Activated gamma-delta T cell (primary cell): ENCODE measurements around the gene SLC25A42.
"Not testable (repeated sequence)": the region's sequence is repeated elsewhere in the genome, so short reads cannot be mapped to it uniquely, and the experiment has no call there.

ENCODE experiments used
- DNase-seq: peaks from one replicate; lab custom pipeline; 2025; lab: John Stamatoyannopoulos, UW

Gene SLC25A42

GRCh38 chr19:19135713-19136112, 71.9 kb downstream of the SLC25A42 start:
- not testable (repeated sequence) for DNase-seq

- no peak for DNase-seq
Measured at GRCh38 chr19:19137556-19138108, 73.8 kb downstream of the SLC25A42 start.

GRCh38 chr19:19138109-19138981, 74.6 kb downstream of the SLC25A42 start, which contains the start of gene TMEM161A:
Gene TMEM161A, minus strand, starts transcription at chr19:19138478. Its CDS starts 50 bp downstream, at chr19:19138428.
- peak; percentile 65 for DNase-seq

- no peak for DNase-seq
Measured at GRCh38 chr19:19139876-19140229, 76.1 kb downstream of the SLC25A42 start.

- no peak for DNase-seq
Measured at GRCh38 chr19:19140476-19140875, 76.7 kb downstream of the SLC25A42 start.

GRCh38 chr19:19142347-19142746, 78.6 kb downstream of the SLC25A42 start:
- DNase-seq: no peak

- no peak for DNase-seq
Measured at GRCh38 chr19:19145281-19145680, 81.5 kb downstream of the SLC25A42 start.

GRCh38 chr19:19145684-19146608, 82.2 kb downstream of the SLC25A42 start:
- peak; percentile 53 for DNase-seq

GRCh38 chr19:19146865-19147264, 83.1 kb downstream of the SLC25A42 start:
- no peak for DNase-seq

- no peak for DNase-seq
Measured at GRCh38 chr19:19147344-19147743, 83.5 kb downstream of the SLC25A42 start.

GRCh38 chr19:19148504-19148903, 84.7 kb downstream of the SLC25A42 start:
- not testable (repeated sequence) for DNase-seq

- no peak for DNase-seq
Measured at GRCh38 chr19:19149435-19149834, 85.6 kb downstream of the SLC25A42 start.

GRCh38 chr19:19151418-19151817, 87.6 kb downstream of the SLC25A42 start:
- no peak for DNase-seq

- DNase-seq: no peak
Measured at GRCh38 chr19:19152668-19153384, 89.0 kb downstream of the SLC25A42 start.

GRCh38 chr19:19154768-19155494, 91.1 kb downstream of the SLC25A42 start:
- DNase-seq: no peak

- DNase-seq: no peak
Measured at GRCh38 chr19:19155495-19156219, 91.9 kb downstream of the SLC25A42 start.

GRCh38 chr19:19157808-19158207, 94.0 kb downstream of the SLC25A42 start:
- DNase-seq: no peak

- DNase-seq: no peak
Measured at GRCh38 chr19:19159534-19159933, 95.7 kb downstream of the SLC25A42 start.

GRCh38 chr19:19160461-19161035, 96.8 kb downstream of the SLC25A42 start:
- DNase-seq: no peak

GRCh38 chr19:19162495-19162894, 98.7 kb downstream of the SLC25A42 start:
- DNase-seq: no peak
